HepG2 (cell line): Measurements from ENCODE around the gene TAGLN2. TPM values are rescaled to one million over a fixed set of nuclear protein-coding genes. Genes with fewer than 3 reads are reported as not detected.

ENCODE experiments used
- ATAC-seq: fragments of 200-7000 bp; cut with Tn5 transposase; 3 replicates; pipeline ENCODE4 v1.9.1; 2020; ENCODE audit warnings: mild to moderate bottlenecking, moderate library complexity
- BruUV-seq: library from RNA; stranded (reverse); fragments of 400-500 nt; replicated peaks from 2 replicates; lab custom pipeline; 2021; lab: Mats Ljungman, UMichigan
- CTCF ChIA-PET: fragments of 300-600 bp; formaldehyde crosslinking; extraction: SDS; loops from one replicate; lab custom pipeline; 2021; ENCODE audit warnings: low total read pairs, inconsistent platforms, low intra/inter-chr PET ratio; lab: Yijun Ruan, JAX
- POLR2A ChIA-PET: fragments of 350-600 bp; sonication (Branson Sonifier 250); formaldehyde crosslinking; loops from one replicate; lab custom pipeline; 2020; ENCODE audit warnings: antibody characterized with exemption, inconsistent platforms; lab: Yijun Ruan, JAX
- DNase-seq: peaks from one replicate; pipeline ENCODE4 v3.0.0-alpha.2; 2015; ENCODE audit warnings: low spot score
- FAIRE-seq: peaks from 3 replicates; lab custom pipeline; 2011; peaks lifted over from hg19 to GRCh38; lab: Jason Lieb, UNC
- H2AFZ ChIP-seq: one replicate; pipeline ENCODE4 v1.6.1; 2011; ENCODE audit warnings: low read length, inconsistent platforms
- H3K27ac ChIP-seq: fragments of 300-600 bp; 3 replicates; pipeline ENCODE4 v1.8.0; 2011; ENCODE audit warnings: mixed run types, mild to moderate bottlenecking, mixed read lengths, low read length, inconsistent platforms; ENCODE audit not compliant: insufficient read depth; ENCODE audit errors: extremely low read length
- H3K27me3 ChIP-seq, 2 experiments: fragments of 200-600 bp in 1 of 2; 2 replicates in 1 of 2; 3 replicates in 1 of 2; pipeline versions ENCODE4 v1.6.0 to v1.8.0; 2011; ENCODE audit warnings: low read length in 2 of 2, mild to moderate bottlenecking in 2 of 2, moderate library complexity in 2 of 2, inconsistent platforms in 1 of 2; ENCODE audit not compliant: insufficient read depth in 2 of 2, control insufficient read depth in 1 of 2
- H3K36me3 ChIP-seq, 2 experiments: fragments of 200-600 bp in 1 of 2; replicated peaks in 1 of 2; 2 replicates in 1 of 2; 3 replicates in 1 of 2; pipeline versions ENCODE4 v1.5.1 to v1.8.0; 2011; ENCODE audit warnings: low read length in 2 of 2, inconsistent platforms in 1 of 2; ENCODE audit not compliant: insufficient read depth in 2 of 2, control insufficient read depth in 1 of 2
- H3K4me1 ChIP-seq: 2 replicates; pipeline ENCODE4 v1.5.1; 2012; ENCODE audit warnings: low read length, inconsistent platforms; ENCODE audit not compliant: insufficient read depth
- H3K4me2 ChIP-seq: 2 replicates; pipeline ENCODE4 v1.6.0; 2011; ENCODE audit warnings: low read depth, low read length, inconsistent platforms
- H3K4me3 ChIP-seq, 3 experiments: fragments of 200-600 bp in 1 of 3; sonication (generic), shearing (Covaris generic) in 1 of 3; replicated peaks in 1 of 3; 2 replicates each; pipeline ENCODE4 v1.5.1; 2011 to 2016; ENCODE audit warnings: low read length in 3 of 3, inconsistent platforms in 2 of 3, low read depth in 2 of 3, mild to moderate bottlenecking in 2 of 3, control low read depth in 1 of 3, mixed read lengths in 1 of 3; ENCODE audit not compliant: insufficient read depth in 1 of 3
- H3K79me2 ChIP-seq: one replicate; pipeline ENCODE4 v1.6.1; 2011; ENCODE audit warnings: low read length, inconsistent platforms; ENCODE audit not compliant: insufficient read depth
- H3K9ac ChIP-seq: 2 replicates; pipeline ENCODE4 v1.6.0; 2011; ENCODE audit warnings: mild to moderate bottlenecking, low read depth, low read length, inconsistent platforms; ENCODE audit not compliant: insufficient read depth
- H3K9me3 ChIP-seq: 2 replicates; pipeline ENCODE4 v1.5.1; 2012; ENCODE audit warnings: mild to moderate bottlenecking, low read length
- H4K20me1 ChIP-seq: 2 replicates; pipeline ENCODE4 v1.6.0; 2011; ENCODE audit warnings: inconsistent platforms, mild to moderate bottlenecking, low read length, moderate library complexity; ENCODE audit not compliant: insufficient read depth
- HCFC1 ChIP-seq: fragments of 150-350 bp; IDR thresholded peaks from 2 replicates; pipeline ENCODE4 v1.6.1; 2014; ENCODE audit warnings: low read depth, low read length
- REPIN1 ChIP-seq: sonication (generic); formaldehyde crosslinking; IDR thresholded peaks from 2 replicates; pipeline ENCODE4 v1.8.0; 2022; ENCODE audit warnings: missing genetic modification reagents, low read depth, mild to moderate bottlenecking, borderline replicate concordance
- RFXANK ChIP-seq: IDR thresholded peaks from 2 replicates; pipeline ENCODE4 v1.6.1; 2016
- STAT5B ChIP-seq: sonication (generic); formaldehyde crosslinking; IDR thresholded peaks from 2 replicates; pipeline ENCODE4 v1.4.0; 2020; ENCODE audit warnings: missing genetic modification reagents
- TP53 ChIP-seq: sonication (generic); formaldehyde crosslinking; conservative IDR thresholded peaks from 2 replicates; pipeline ENCODE4 v1.4.0; 2020; ENCODE audit warnings: missing genetic modification reagents
- UBTF ChIP-seq: sonication (generic); formaldehyde crosslinking; IDR thresholded peaks from 2 replicates; pipeline ENCODE4 v1.4.0; 2020; ENCODE audit warnings: mild to moderate bottlenecking, missing genetic modification reagents
- ZNF556 ChIP-seq: sonication (generic); formaldehyde crosslinking; IDR thresholded peaks from 2 replicates; pipeline ENCODE4 v1.4.0; 2020; ENCODE audit warnings: mild to moderate bottlenecking, missing genetic modification reagents, borderline replicate concordance
- ZNF569 ChIP-seq: sonication (generic); formaldehyde crosslinking; IDR thresholded peaks from 2 replicates; pipeline ENCODE4 v1.5.0; 2020; ENCODE audit warnings: mild to moderate bottlenecking, missing genetic modification reagents, moderate library complexity, borderline replicate concordance
- ZNF746 ChIP-seq: sonication (generic); formaldehyde crosslinking; IDR thresholded peaks from 2 replicates; pipeline ENCODE4 v1.8.0; 2022; ENCODE audit warnings: mild to moderate bottlenecking, missing genetic modification reagents
- WGBS: methylation state at CpG from one replicate; pipeline ENCODE4 v1.1.6; 2017; ENCODE audit warnings: low lambda C conversion rate; 5-methylcytosine and 5-hydroxymethylcytosine counted together
- in situ Hi-C: cut with HindIII; loops from 2 replicates; pipeline ENCODE4 v1.10.0; 2017; ENCODE audit warnings: low pct_unique_long_range_greater_than_20kb; ENCODE audit not compliant: extremely low pct_ligation_motif_present
- intact Hi-C: fragments of 100-400 bp; cut with micrococcal nuclease; formaldehyde crosslinking; loops from one replicate; pipeline ENCODE4 v1.10.0; 2022; ENCODE audit not compliant: unreplicated experiment
- polyA plus RNA-seq, 8 experiments: library from polyadenylated mRNA; depleted of rRNA in 3 of 8; stranded (reverse) in 7 of 8; unstranded in 1 of 8; fragments of >200 nt; fragmentation: Illumina TruSeq in 4 of 8; extraction: Trizol in 4 of 8; gene quantifications; 2 replicates each; pipeline versions ENCODE4 v1.2.1 to v1.2.3, GENCODE V29; 2011 to 2016; ENCODE audit warnings: low read depth in 4 of 8, missing spikeins in 1 of 8, mixed read lengths in 1 of 8; ENCODE audit not compliant: insufficient read depth in 1 of 8
- total RNA-seq, 5 experiments: library from RNA; depleted of rRNA; stranded (reverse); fragments of >200 nt; fragmentation: Illumina TruSeq; extraction: Trizol; gene quantifications; 2 replicates each; pipeline ENCODE4 v1.2.3, GENCODE V29; 2016; ENCODE audit warnings: low read depth in 1 of 5

TAGLN2 gene
- total and polyA plus RNA-seq, 2 of the 13 experiments (the other 11 are each of a cell fraction or from before 2014, with no cell fraction given) = 6.7 to 17.2 TPM

- peaks cover 18% of the 10 kb centered on the region for H3K4me1 ChIP-seq
- no peaks in the 10 kb centered on the region for H3K36me3 ChIP-seq
- no TSS peak for BruUV-seq
- in situ Hi-C loops = no loop called here
- POLR2A ChIA-PET = no interaction called here
- FAIRE-seq (no peak), DNase-seq (no peak), ATAC-seq (no peak)
- H3K27me3 ChIP-seq = peaks cover 14 to 79% of the 10 kb centered on the region in 2 experiments; a peak in 4 of 5 replicates
- no peaks in the 10 kb centered on the region for H4K20me1 ChIP-seq
- CTCF ChIA-PET = no interaction called here
- H3K27ac ChIP-seq = no peak overlapping the region
- TF ChIP-seq TP53 (CRISPR knock-in tag) = no peak
- no peak for TF ChIP-seq REPIN1 (CRISPR knock-in tag)
- TF ChIP-seq RFXANK (CRISPR knock-in tag) = no peak
- H3K4me2 ChIP-seq = no peak overlapping the region
- H3K9ac ChIP-seq = no peak overlapping the region
- H3K79me2 ChIP-seq = no peaks in the 10 kb centered on the region
- intact Hi-C loops = no loop called here
- 16% methylated on average over 6 of the region's 15 CpGs for WGBS
- H3K9me3 ChIP-seq = no peaks in the 10 kb centered on the region
- H3K4me3 ChIP-seq = no peak overlapping the region
- H2AFZ ChIP-seq = no peak overlapping the region
Measured at GRCh38 chr1:159942632-159943277, 17.4 kb upstream of the TAGLN2 start.

- FAIRE-seq = no peak
- WGBS = 33% methylated on average over 12 of the region's 15 CpGs
- CTCF ChIA-PET = no interaction called here
- H2AFZ ChIP-seq = no peak overlapping the region
- no peaks in the 10 kb centered on the region for H3K9me3 ChIP-seq
- no peaks in the 10 kb centered on the region for H3K79me2 ChIP-seq
- no peak overlapping the region for H3K9ac ChIP-seq
- no TSS peak for BruUV-seq
- in situ Hi-C loops (no loop called here), intact Hi-C loops (no loop called here)
- no peak overlapping the region for H3K27ac ChIP-seq
- no peak for DNase-seq
- no peak overlapping the region for H3K4me3 ChIP-seq
- peaks cover 18% of the 10 kb centered on the region for H3K4me1 ChIP-seq
- no peaks in the 10 kb centered on the region for H4K20me1 ChIP-seq
- H3K36me3 ChIP-seq = no peaks in the 10 kb centered on the region
- TF ChIP-seq HCFC1 (no peak), ZNF556 (CRISPR knock-in tag) (no peak), UBTF (no peak), ZNF569 (CRISPR knock-in tag) (no peak), STAT5B (CRISPR knock-in tag) (no peak), ZNF746 (CRISPR knock-in tag) (no peak)
- H3K27me3 ChIP-seq = peaks cover 14 to 84% of the 10 kb centered on the region in 2 experiments; a peak in 4 of 5 replicates
- H3K4me2 ChIP-seq = no peak overlapping the region
- ATAC-seq = no peak
- POLR2A ChIA-PET = no interaction called here
Measured at GRCh38 chr1:159941591-159942560, 16.6 kb upstream of the TAGLN2 start.
